ENCODE data around the gene ZBTB40.

GRCh38 chr1:22570140-22570909, 118.7 kb downstream of the ZBTB40 start:
- TF ChIP-seq CTCF (IDR thresholded peaks at IDR 0.05; ENCODE audit: low read depth, low read length) (no peak), EZH2phosphoT487 (IDR thresholded peaks at IDR 0.05; ENCODE audit: low read depth) (no peak)

Measured in OCI-LY3 (cell line).